HepG2 (cell line): ENCODE measurements around the gene MN1. TPM values are rescaled to one million over a fixed set of nuclear protein-coding genes. Genes with fewer than 3 reads are reported as not detected.

Experiments used
- CBFB ChIP-seq: sonication (generic); formaldehyde crosslinking; IDR thresholded peaks from 2 replicates; pipeline ENCODE4 v1.4.0; 2020; ENCODE audit warnings: missing genetic modification reagents
- GFI1 ChIP-seq: sonication (generic); formaldehyde crosslinking; IDR thresholded peaks from 2 replicates; pipeline ENCODE4 v1.5.0; 2020; ENCODE audit warnings: missing genetic modification reagents, mild to moderate bottlenecking, borderline replicate concordance
- GLMP ChIP-seq: sonication (generic); formaldehyde crosslinking; IDR thresholded peaks from 2 replicates; pipeline ENCODE4 v1.9.0; 2021; ENCODE audit warnings: missing genetic modification reagents, mild to moderate bottlenecking, borderline replicate concordance
- GZF1 ChIP-seq: sonication (generic); formaldehyde crosslinking; IDR thresholded peaks from 2 replicates; pipeline ENCODE4 v1.5.1; 2020; ENCODE audit warnings: mild to moderate bottlenecking, missing genetic modification reagents
- KDM6A ChIP-seq: IDR thresholded peaks from 2 replicates; pipeline ENCODE4 v1.6.1; 2016; ENCODE audit warnings: low read depth
- RERE ChIP-seq: IDR thresholded peaks from 2 replicates; pipeline ENCODE4 v1.6.1; 2016; ENCODE audit warnings: low read depth, missing genetic modification reagents, missing compliant biosample characterization
- SAP130 ChIP-seq: IDR thresholded peaks from 2 replicates; pipeline ENCODE4 v1.6.1; 2016; ENCODE audit warnings: low read depth
- SOX13 ChIP-seq, 3 experiments: fragments of 450-650 bp in 1 of 3; sonication (generic) in 1 of 3; formaldehyde crosslinking in 1 of 3; IDR thresholded peaks in 2 of 3; conservative IDR thresholded peaks in 1 of 3; 2 replicates each; pipeline versions ENCODE4 v1.5.0 to v1.6.1; 2016 to 2020; ENCODE audit warnings: antibody characterized with exemption in 1 of 3, mild to moderate bottlenecking in 1 of 3, missing compliant biosample characterization in 1 of 3, missing genetic modification reagents in 1 of 3, moderate library complexity in 1 of 3
- SP5 ChIP-seq: IDR thresholded peaks from 2 replicates; pipeline ENCODE4 v1.6.1; 2016; ENCODE audit warnings: low read depth, borderline replicate concordance
- SYNCRIP ChIP-seq: fragments of 200-400 bp; formaldehyde crosslinking; IDR thresholded peaks from 2 replicates; pipeline ENCODE4 v1.6.1; 2018; ENCODE audit warnings: mild to moderate bottlenecking, low read depth, low read length; ENCODE audit not compliant: insufficient read depth
- TBX2 ChIP-seq: sonication (generic); formaldehyde crosslinking; IDR thresholded peaks from 2 replicates; pipeline ENCODE4 v1.5.0; 2020; ENCODE audit warnings: missing genetic modification reagents, mild to moderate bottlenecking, borderline replicate concordance
- TP53 ChIP-seq: sonication (generic); formaldehyde crosslinking; conservative IDR thresholded peaks from 2 replicates; pipeline ENCODE4 v1.4.0; 2020; ENCODE audit warnings: missing genetic modification reagents
- ZNF256 ChIP-seq: sonication (generic); formaldehyde crosslinking; conservative IDR thresholded peaks from 2 replicates; pipeline ENCODE4 v1.4.0; 2020; ENCODE audit warnings: missing genetic modification reagents
- ZNF605 ChIP-seq: sonication (generic); formaldehyde crosslinking; IDR thresholded peaks from 2 replicates; pipeline ENCODE4 v1.8.0; 2022; ENCODE audit warnings: mild to moderate bottlenecking, missing genetic modification reagents
- ZNF768 ChIP-seq: sonication (generic); formaldehyde crosslinking; IDR thresholded peaks from 2 replicates; pipeline ENCODE4 v1.4.0; 2020; ENCODE audit warnings: missing genetic modification reagents
- ZNF775 ChIP-seq: sonication (generic); formaldehyde crosslinking; IDR thresholded peaks from 2 replicates; pipeline ENCODE4 v1.4.0; 2020; ENCODE audit warnings: missing genetic modification reagents, mild to moderate bottlenecking, moderate library complexity, borderline replicate concordance
- polyA plus RNA-seq, 8 experiments: library from polyadenylated mRNA; depleted of rRNA in 3 of 8; stranded (reverse) in 7 of 8; unstranded in 1 of 8; fragments of >200 nt; fragmentation: Illumina TruSeq in 4 of 8; extraction: Trizol in 4 of 8; gene quantifications; 2 replicates each; pipeline versions ENCODE4 v1.2.1 to v1.2.3, GENCODE V29; 2011 to 2016; ENCODE audit warnings: low read depth in 4 of 8, missing spikeins in 1 of 8, mixed read lengths in 1 of 8; ENCODE audit not compliant: insufficient read depth in 1 of 8
- total RNA-seq, 5 experiments: library from RNA; depleted of rRNA; stranded (reverse); fragments of >200 nt; fragmentation: Illumina TruSeq; extraction: Trizol; gene quantifications; 2 replicates each; pipeline ENCODE4 v1.2.3, GENCODE V29; 2016; ENCODE audit warnings: low read depth in 1 of 5
- TF ChIP-seq, protein P1 (sequence below): IDR thresholded peaks from 2 replicates; pipeline ENCODE4 v1.6.1; 2016
- TF ChIP-seq, protein P2 (sequence below): sonication (generic); formaldehyde crosslinking; IDR thresholded peaks from 2 replicates; pipeline ENCODE4 v1.5.1; 2020; ENCODE audit warnings: mild to moderate bottlenecking, missing genetic modification reagents, moderate library complexity

The MN1 gene
- total and polyA plus RNA-seq, 2 of the 13 experiments (the other 11 are each of a cell fraction or from before 2014, with no cell fraction given): 0.01 TPM; not detected in 1

GRCh38 chr22:27850000-27850521 is 48.5 kb upstream of the MN1 start (continued):
- TF ChIP-seq SOX13 (IDR thresholded peaks at IDR 0.05): no peak
- peak in 1 of 2 experiments; percentile 82; a peak in 1 of 4 replicates for TF ChIP-seq SOX13 (CRISPR knock-in tag; conservative IDR thresholded peaks at IDR 0.05 in 1 of 2, IDR thresholded peaks at IDR 0.05 in 1 of 2)
- TF ChIP-seq ZNF768: no peak
- no peak for TF ChIP-seq ZNF605 (CRISPR knock-in tag)
- TF ChIP-seq ZNF256 (CRISPR knock-in tag): no peak
- peak; percentile 15; the same call in 1 of the 2 replicates for TF ChIP-seq SAP130 (CRISPR knock-in tag)
- no peak for TF ChIP-seq CBFB (CRISPR knock-in tag)
- TF ChIP-seq ZNF775 (CRISPR knock-in tag): no peak
- TF ChIP-seq, protein P1, sequence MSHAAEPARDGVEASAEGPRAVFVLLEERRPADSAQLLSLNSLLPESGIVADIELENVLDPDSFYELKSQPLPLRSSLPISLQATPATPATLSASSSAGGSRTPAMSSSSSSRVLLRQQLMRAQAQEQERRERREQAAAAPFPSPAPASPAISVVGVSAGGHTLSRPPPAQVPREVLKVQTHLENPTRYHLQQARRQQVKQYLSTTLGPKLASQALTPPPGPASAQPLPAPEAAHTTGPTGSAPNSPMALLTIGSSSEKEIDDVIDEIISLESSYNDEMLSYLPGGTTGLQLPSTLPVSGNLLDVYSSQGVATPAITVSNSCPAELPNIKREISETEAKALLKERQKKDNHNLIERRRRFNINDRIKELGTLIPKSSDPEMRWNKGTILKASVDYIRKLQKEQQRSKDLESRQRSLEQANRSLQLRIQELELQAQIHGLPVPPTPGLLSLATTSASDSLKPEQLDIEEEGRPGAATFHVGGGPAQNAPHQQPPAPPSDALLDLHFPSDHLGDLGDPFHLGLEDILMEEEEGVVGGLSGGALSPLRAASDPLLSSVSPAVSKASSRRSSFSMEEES (CRISPR knock-in tag): peak; percentile 22; the same call in 1 of the 2 replicates
- TF ChIP-seq, protein P2, sequence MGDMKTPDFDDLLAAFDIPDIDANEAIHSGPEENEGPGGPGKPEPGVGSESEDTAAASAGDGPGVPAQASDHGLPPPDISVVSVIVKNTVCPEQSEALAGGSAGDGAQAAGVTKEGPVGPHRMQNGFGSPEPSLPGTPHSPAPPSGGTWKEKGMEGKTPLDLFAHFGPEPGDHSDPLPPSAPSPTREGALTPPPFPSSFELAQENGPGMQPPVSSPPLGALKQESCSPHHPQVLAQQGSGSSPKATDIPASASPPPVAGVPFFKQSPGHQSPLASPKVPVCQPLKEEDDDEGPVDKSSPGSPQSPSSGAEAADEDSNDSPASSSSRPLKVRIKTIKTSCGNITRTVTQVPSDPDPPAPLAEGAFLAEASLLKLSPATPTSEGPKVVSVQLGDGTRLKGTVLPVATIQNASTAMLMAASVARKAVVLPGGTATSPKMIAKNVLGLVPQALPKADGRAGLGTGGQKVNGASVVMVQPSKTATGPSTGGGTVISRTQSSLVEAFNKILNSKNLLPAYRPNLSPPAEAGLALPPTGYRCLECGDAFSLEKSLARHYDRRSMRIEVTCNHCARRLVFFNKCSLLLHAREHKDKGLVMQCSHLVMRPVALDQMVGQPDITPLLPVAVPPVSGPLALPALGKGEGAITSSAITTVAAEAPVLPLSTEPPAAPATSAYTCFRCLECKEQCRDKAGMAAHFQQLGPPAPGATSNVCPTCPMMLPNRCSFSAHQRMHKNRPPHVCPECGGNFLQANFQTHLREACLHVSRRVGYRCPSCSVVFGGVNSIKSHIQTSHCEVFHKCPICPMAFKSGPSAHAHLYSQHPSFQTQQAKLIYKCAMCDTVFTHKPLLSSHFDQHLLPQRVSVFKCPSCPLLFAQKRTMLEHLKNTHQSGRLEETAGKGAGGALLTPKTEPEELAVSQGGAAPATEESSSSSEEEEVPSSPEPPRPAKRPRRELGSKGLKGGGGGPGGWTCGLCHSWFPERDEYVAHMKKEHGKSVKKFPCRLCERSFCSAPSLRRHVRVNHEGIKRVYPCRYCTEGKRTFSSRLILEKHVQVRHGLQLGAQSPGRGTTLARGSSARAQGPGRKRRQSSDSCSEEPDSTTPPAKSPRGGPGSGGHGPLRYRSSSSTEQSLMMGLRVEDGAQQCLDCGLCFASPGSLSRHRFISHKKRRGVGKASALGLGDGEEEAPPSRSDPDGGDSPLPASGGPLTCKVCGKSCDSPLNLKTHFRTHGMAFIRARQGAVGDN (CRISPR knock-in tag): no peak
- no peak for TF ChIP-seq GZF1
- TF ChIP-seq KDM6A (CRISPR knock-in tag): no peak
- TF ChIP-seq GLMP (CRISPR knock-in tag): no peak
- TF ChIP-seq SYNCRIP: no peak
- no peak for TF ChIP-seq GFI1
- TF ChIP-seq TBX2 (CRISPR knock-in tag): peak; percentile 53; the same call in 1 of the 2 replicates
- TF ChIP-seq RERE: no peak
- peak; percentile 50; the same call in 1 of the 2 replicates for TF ChIP-seq SP5 (CRISPR knock-in tag)
- TF ChIP-seq TP53 (CRISPR knock-in tag): no peak
